GM19240 (cell line): ENCODE measurements around the gene SV2B.

Experiments
- DNase-seq: peaks from one replicate; pipeline ENCODE4 v3.0.0; 2011; ENCODE audit warnings: low spot score; ENCODE audit not compliant: insufficient read length

Gene SV2B

DNA sequence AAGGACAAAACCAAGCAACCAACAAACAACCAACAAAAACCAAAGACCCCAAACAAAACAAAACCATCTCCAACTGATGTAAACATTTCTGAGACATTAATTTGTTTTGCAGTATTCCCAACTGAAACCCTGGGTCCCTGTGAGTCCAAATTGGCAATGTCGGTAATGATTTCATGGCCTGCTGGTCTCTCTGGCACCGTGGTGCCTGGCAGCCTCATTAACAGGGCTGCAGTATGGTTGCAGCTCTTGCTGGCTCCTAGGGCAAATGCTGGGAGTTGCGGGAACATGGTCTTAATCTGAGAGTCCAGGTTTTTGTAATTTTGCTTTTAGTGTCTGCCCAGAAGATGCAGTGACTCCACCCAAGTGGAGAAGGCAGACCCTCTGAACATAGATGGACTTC is 128.3 kb downstream of the SV2B start:
- DNase-seq = no peak

DNA sequence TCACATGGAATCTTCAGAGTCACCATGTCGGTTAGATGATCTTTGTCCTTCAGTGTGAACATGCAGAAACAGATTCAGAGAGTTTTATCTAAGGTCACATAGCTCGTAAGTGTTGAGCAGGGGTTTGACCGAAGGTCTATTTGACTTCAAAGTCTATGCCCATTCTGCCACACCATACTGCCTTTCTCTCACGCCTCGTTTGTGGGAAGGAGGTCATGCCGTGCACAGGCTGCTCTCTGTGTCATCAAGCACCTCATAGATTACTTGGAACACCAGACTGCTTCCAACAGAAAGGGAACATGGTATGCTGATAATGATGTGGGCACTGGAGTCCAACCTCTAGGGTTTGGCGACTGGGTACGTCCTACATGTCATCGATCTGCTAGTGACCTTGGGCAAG is 128.8 kb downstream of the SV2B start:
- DNase-seq = no peak

DNA sequence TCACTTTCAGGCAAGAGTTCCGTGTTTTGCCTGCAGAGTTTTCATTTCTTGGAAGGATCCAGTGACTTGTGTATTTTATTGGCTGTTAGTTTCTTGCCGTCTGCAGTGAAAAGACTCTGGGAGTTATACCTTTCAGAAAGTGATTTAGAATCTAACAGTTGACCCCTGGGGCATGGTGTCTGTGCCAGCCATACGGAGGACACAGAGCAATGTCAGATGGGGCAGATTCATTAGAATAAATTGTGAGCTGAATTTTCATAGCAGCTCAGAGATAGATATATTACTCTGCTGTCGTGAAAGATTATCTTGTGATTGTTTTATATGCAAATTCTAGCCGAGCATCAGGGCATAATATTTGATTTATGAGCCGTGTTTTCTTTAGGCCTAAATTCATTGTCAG is 131.6 kb downstream of the SV2B start:
- DNase-seq = no peak

DNA sequence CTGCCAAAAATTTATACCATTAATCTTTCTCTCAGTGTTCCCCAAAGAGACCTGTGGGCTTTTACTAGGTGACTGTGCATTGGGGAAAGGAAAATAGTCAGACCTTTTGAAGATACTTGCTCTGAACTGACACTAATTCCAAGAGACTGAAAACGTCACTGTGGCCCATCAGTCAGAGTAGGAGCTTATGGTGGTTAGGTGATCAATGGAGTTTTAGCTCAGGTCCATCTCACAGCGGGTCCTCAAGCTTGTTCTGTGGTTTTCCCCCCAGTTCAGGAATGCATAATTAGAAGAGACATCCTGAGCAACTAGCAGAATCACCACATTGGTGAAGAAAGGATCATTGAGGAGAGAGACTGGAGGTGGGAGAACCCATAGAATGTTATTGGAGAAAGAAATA is 134.7 kb downstream of the SV2B start:
- no peak for DNase-seq

DNA sequence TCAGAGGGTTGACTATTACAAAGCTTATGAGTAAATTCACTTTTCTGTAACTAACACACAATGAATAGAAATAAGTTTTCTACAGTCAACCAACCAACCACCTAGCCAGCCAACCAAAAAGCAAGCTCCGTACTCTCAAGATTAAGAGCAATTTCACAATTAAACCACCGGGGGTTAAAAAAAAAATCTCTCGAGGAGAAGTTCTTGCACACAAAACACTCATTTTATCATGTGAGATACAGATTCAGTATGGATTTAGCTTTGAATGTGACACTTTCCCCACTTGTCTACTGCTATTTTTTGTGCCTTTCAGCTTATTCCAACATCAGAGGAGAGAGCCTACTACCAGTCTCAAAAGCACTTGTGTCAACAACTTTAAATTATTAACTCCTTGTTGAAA is 135.3 kb downstream of the SV2B start:
- no peak for DNase-seq

DNA sequence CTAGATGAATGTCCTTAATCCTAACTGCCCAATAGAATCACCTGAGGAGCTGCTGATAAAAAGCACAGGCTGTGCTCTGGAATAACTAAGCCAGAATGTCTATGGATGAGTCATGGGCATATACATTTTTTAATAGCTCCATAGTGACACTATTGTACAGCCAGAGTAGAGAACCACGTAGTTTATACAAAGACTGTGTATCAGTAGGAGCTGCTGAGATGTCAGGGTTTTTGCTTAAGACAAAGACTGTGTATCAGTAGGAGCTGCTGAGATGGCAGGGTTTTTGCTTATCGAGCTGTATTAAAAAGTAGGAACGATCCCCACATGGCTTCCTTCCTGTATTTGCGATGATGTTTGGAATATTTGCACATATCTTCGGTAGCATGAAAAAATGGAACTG is 137.4 kb downstream of the SV2B start:
- no peak for DNase-seq

DNA sequence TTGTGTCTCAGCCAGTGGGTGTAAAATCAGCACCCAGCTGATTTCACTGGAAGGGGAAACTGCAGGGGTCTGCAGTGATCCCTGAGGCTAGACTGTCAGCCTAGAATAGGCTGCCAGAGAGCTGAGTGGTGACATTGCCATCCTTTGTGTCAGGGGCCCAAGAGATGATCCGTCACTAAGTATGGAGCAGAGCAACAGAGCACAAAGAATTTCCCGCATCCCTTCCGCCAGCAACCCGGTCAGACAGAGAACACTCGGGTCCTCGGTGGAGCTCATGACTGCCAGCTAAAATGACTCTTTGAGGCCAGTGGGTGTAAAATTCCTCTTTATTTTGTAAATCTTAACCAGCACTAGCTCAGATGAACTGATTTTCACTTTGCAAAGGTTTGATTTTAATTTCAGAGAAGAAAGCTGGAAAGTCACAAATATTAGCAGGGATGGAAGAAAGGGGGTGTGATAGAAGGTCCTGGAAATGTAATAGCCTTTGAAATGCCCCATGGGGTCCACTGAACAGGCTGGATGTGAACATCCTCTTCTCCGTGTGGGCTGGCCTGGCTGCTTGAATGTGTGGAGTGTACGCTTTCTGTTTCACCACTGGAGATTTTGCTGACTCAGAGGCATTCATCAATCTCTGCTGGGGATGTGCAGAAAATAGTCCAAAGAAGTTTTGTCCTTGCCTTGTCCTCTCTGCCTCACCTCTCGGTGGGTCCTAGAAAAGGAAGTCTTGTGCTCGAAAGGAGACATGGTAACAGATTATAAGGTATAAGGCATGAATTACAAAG is 138.8 kb downstream of the SV2B start:
- no peak for DNase-seq

DNA sequence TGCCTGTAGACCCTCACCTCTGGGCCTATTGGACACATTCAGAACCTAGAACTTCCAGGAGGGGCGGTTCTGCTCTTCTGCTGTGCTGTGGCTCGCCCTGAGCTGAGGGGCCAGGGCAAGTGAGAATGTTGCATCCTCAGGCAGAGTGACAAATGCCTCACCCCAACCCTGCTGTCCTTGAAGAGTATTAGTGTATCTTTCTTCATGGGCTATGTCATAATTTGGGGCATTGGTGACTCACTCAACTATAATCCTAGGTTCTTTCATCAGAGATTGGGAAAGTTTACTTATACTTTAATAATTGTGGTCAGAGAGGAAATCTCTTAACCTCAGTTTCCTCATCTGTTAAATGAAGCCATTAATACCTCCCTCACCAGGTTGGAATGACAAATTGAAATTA is 143.8 kb downstream of the SV2B start:
- no peak for DNase-seq

DNA sequence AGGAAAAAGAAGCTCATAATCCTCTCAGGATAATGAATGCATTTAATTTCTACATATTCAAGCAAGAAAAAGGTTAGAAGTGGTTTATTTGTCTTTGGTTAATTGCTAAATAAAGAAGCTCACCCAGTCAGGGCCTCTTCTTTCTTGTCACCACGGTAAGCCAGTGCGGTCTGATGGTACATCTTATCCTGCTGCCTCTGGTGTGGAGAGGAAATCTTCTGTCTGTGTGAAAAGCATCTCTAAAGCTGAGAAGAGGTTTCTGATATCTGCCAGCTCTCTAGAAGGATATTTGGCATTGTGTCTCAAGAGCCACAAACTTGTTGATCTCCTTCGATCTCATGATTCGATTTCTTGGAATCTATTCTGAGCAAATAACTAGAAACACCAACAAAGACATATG is 144.9 kb downstream of the SV2B start:
- DNase-seq = no peak

DNA sequence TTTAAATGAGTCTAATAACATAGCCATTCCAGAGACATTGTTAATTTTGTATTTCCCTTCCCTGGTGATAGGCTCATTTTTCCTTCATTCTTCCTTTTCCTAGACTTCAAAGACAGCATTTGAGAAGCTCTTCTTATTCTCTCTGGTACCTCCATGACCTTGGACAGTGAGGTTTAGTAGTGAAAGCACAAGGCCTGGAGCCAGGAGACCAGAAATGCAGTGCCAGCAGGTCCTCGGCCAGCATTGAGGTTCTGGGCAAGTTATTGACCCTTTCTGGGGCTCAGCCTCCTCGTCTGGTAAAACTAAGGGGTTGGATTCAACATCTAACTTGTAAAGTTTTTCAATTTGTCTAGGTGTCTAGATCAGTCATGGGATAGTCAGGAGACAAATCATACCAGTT is 146.9 kb downstream of the SV2B start:
- DNase-seq = no peak

DNA sequence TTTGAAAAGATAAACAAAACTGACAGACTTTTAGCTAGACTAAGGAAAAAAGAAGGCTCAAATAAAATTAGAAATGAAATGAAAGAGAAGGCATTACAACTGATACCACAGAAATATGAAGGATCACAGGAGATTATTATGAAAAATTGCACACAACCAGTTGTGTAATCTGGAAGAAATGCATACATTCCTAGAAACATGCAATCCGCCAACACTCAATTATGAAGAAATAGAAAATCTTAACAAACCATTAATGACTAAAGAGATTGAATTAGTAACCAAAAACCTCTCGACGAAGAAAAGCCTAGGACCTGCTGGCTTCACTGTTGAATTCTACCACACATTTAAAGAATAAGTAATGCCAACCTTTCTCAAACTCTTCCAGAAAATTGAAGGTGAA is 149.5 kb downstream of the SV2B start:
- no peak for DNase-seq

DNA sequence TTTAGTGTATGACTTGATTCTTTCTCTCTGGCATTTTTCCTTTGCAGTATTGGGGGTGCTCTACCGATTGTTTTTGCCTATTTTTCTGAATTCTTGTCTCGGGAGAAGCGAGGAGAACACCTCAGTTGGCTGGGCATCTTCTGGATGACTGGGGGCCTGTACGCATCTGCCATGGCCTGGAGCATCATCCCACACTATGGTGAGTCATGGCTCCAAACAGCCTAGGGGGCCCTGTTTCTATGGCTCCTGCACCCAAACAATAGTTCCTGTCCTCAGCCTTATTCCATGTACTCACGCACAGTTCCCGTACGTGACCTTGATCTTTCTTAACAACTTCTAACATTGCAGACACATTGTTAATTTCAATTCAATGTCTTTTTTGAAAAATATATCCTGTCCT is 152.3 kb downstream of the SV2B start:
- DNase-seq = no peak

DNA sequence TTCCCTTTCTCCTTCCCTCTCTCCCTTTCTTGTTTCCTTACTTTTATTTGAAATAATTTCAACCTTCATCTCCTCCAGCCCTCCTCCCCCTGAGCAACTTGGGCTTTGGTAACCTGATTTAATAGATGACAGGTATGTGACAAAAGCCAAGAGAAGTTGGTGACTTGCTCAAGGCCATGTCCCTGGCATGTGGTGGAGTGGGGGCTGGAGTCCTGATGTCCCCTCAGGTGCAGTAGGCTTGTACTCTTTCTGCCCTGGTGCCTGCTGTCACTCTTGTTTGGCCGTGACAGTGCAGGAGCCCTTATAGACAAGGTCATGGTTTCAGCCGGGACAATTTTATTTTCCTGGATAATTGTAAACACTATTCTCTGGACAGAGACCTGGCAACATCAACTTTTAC is 152.7 kb downstream of the SV2B start:
- DNase-seq = no peak

DNA sequence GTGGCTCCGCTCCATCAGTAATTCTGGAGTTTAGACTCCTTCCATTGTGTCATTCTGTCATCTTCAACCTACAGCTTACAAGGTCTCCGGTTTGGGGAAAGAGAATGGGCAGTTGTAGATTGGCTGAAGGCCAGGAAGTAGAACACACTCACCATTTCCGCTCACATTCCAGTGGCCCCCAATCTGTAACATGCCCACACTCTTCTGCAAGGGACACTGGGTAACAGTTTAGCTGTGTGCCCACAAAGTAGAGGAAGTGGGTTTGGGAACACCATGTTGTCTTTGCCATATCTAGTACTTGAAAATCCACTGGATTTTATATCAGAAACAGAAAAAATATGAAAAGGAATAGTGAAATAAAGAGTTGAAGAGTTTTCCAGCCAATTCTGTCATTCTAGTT is 153.5 kb downstream of the SV2B start:
- no peak for DNase-seq

DNA sequence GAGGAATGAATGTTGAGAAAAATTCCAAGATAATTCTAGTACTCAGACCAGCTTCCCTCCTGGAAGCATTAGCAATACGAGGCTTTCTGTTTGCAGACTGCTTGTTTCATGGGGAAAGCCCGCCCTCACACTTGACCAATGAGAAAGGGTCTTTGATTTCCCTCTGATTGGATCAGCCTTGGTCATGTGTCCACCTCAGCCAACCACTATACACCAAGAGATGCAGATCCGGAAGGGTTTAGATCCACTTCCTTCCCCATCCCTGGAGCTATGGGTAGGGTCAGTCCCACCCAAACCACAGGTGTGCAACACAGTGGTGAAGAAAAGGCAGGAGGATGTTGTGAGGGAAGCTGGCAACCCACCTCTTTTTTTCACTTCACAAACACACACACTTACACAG is 154.7 kb downstream of the SV2B start:
- no peak for DNase-seq

DNA sequence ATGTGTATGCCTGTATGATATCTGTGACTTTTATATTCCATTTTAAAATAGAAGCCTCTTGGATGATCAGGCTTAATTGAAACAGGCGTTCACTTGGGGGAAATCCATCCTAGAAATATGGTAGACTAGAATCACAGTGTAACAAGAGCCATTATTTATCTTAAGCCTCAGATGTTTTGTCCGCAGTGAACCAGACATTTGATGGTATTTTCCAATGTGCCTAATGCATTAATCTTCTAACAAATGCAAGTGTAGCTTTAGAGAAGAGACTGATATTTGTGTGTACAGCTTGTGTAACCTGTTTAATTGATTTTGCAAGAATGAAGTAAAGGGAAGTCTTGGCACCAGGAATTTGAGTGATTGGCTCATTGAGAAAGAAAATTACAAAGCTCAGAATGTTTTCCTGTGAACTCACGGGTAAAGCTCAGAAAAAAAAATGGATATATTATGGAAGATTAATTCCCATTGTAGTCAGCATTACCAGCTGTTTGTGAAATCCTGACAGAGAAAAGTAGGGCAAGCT is 155.7 kb downstream of the SV2B start:
- DNase-seq = no peak

DNA sequence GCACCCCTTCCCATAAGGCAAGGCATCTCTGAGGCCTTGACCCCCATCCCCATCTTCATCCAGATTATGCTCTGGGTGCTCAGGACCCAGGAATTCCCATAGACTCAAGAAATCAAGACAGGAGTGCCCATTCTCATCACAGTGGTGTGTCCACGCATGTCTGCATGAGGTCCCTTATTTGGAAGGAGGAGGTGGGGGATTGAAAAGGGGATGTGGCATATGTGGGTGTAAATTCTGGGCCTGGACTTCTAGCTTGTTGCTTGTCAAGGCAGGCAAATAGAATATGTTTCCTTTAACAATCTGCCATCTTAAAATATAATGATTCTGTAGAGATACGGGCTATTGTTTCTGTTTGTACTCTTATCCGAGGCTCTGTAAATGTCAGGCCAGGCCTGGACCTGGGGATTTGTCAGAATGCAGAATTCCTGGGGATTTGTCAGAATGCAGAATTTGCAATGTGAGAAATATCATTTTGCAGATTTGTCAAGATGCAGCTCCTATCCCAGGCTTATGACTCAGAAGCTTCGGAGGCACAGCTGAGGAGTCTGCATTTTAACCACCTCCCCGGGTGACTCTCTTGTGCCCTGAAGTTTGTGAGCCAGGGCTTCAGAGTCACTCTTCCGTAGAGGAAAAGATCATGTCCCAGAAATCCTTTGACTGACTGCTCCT is 157.8 kb downstream of the SV2B start:
- no peak for DNase-seq

DNA sequence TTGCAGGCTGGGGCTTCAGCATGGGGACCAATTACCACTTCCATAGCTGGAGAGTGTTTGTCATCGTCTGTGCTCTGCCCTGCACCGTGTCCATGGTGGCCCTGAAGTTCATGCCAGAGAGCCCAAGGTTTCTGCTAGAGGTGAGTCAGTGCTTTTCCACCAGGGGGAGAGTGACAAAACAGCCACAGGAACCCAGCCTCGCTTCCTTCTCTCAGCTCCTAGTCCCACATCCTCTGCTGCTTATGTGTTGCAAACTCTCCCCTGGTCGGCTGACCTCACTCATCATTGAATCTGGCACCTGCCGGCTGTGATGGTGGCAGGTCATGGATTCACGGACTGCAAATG is 158.3 kb downstream of the SV2B start:
- DNase-seq = no peak

DNA sequence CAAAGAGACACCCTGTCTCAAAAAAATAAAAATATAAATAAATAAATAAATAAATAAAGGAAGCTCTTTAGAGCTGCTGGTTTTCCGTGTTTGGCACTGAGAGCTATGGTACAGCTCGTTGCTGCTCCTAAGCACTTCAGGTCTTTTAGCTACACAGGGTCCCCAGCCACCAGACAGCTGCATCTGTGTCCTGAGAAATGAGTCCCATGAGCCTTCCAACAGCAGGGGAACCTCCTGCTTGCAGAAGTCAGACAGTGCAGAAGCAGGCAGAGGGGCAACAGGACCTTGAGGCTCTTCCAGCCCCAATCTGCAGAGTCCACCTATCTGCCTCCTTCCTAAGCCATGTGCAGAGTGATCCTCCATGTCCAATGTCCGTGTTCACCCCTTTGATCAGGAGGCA is 159.0 kb downstream of the SV2B start:
- DNase-seq = no peak

DNA sequence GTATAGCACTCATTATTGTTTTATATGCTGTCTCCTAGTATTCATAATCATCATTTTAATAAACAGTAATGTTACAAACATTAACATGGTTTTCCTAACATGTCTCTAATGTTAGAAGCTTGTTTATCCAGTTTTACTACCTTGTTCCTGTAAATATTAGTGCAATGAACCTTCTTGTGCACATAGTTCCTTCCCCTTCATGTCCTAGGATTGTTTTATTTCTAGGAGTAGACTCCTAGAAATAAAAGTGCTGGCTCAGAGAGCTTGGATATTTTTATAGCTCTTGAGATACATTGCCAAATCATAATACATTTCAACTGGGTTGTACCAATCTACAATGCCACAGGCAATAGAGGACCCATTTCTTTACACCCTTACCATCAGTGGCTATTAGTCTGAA is 161.3 kb downstream of the SV2B start:
- DNase-seq = no peak

DNA sequence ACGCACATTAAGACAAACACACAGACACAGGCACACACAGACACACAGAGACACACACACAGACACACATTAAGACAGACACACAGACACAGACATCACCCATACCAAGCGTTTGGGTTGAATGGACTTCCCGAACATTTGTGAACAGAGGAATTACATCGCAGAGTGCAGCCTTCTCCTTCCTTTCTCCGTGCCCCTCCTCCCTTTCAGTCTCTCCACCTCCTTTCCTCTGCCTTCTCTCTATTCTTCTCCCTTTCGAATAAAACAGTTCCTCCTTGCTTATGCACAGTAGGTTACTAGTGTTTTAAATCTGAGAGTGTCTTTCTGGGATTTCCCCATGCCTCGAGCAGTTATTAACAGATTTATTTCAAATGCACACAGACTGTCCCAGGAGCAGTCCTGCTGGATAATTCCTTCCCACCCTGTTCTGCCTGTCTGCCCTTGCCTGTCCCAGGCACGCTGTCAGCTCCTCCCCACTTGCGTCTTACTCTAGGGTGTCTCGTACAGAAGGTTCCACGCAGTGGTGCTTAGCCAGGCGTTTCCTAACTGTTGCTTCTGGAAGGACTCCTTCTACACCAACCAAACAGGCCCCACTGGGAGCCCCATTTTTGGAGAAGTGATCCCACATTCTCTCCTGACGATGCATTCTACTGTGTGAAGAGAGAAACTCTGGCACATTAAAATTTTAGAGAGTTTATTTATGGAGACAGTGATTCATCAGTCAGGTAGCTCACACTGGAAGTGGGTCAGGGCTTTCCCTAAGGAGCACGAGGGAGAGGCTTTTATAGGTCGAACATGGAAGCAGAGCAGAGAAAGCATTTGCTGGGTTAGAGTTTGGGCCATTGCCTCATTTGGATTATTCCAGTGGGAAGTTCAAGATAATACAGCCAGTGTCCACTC is 163.8 kb downstream of the SV2B start:
- DNase-seq = no peak

DNA sequence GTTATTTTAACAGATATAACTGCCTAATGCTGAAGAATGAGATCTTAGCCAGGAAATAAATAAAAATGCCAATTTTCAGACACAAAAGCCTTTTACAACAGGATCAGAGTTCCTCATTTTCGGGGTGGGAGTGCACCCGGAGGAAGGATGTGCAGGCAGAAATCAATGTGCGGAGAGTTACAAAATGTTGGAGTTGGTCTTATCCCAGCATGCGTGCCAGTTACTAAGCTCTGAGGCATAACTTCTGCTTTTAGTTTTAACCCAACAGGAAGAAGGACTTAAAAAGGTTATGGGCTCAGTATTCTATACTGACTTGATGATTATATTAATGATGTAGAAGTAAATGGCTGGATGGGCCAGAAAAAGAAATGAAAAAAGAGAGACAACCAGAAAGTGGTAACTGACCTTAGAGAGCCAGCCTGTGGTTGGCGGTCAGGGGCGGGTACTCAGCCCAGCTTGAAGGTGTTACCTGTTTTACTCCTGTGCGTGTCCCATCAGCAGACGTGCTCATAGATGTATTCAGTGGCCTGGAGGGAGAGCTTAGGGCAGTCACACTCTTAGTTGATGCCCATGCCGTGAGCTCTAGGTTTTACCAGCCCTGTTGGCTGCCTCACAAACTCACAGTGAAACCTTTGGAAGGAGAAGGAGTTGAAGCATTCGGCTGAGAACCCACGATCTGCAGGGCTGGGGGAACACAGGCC is 164.7 kb downstream of the SV2B start:
- no peak for DNase-seq
